Measurements from ENCODE around the gene SLC35F3.

DNA sequence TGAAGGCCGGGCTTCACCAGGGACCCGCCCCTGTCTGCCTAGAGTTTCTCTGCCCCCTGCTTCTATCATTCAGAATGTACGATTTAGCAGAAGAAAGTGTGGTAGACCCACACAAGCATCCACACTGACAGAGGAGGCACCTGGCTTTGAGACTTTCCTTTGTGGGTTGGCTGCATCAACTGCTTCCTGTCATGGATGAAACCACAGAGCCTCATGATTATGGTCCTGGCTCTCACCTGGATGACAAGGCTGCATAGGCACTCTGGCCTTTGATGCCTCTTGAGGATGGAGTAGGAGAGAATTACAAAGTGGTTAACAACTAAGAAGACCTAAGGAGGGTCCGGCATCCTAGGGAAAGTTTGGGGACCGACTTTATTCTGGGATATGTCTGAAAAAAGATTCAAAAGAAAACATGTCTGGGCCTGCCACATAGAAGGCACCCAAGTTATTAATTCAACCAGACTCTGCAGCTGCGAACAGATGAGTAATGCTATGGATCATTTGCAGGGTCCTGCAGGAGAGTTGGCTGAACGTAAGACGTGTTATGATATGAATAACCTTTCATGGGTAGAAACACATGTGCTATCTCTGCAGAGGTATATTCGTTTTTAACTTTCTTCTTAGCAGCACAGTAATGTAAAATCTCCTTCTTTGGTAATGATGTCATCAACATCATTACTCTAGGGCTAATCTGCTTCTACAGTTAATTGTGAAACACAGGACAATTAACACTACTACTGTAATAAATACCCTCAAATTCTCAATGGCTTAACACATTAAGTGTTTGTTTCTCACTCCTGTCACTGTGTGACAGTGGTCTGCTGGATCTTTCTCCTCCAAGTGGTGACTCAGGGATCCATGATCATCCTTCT, 136.2 kb downstream of the SLC35F3 start:
- TF ChIP-seq, protein P1, sequence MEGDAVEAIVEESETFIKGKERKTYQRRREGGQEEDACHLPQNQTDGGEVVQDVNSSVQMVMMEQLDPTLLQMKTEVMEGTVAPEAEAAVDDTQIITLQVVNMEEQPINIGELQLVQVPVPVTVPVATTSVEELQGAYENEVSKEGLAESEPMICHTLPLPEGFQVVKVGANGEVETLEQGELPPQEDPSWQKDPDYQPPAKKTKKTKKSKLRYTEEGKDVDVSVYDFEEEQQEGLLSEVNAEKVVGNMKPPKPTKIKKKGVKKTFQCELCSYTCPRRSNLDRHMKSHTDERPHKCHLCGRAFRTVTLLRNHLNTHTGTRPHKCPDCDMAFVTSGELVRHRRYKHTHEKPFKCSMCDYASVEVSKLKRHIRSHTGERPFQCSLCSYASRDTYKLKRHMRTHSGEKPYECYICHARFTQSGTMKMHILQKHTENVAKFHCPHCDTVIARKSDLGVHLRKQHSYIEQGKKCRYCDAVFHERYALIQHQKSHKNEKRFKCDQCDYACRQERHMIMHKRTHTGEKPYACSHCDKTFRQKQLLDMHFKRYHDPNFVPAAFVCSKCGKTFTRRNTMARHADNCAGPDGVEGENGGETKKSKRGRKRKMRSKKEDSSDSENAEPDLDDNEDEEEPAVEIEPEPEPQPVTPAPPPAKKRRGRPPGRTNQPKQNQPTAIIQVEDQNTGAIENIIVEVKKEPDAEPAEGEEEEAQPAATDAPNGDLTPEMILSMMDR (IDR thresholded peaks at IDR 0.05; ENCODE audit: low read depth, low read length, poor library complexity, severe bottlenecking): no peak
- TF ChIP-seq EZH2phosphoT487 (IDR thresholded peaks at IDR 0.05; ENCODE audit: borderline replicate concordance, low read length): no peak
